Natural killer cell (primary cell): ENCODE data around the gene DUSP7. TPM values are rescaled to one million over a fixed set of nuclear protein-coding genes. Genes with fewer than 3 reads are reported as not detected.

Experiments
- ATAC-seq, 3 donors: fragments of 150-1000 bp in 2 of 3; fragments of 200-7000 bp in 1 of 3; cut with Tn5 transposase; 1 replicate in 1 of 3; 2 replicates in 2 of 3; pipeline ENCODE4 v1.10.0; 2021; ENCODE audit warnings: mild to moderate bottlenecking in 2 of 3, moderate library complexity in 2 of 3
- DNase-seq, 2 donors: peaks; one replicate each; pipeline versions ENCODE4 v3.0.0 to v3.0.0-alpha.2; 2013 to 2021; ENCODE audit warnings: mixed read lengths in 1 of 2
- H3K27ac ChIP-seq: one replicate; pipeline ENCODE4 v1.5.1; 2013; ENCODE audit warnings: mild to moderate bottlenecking, low read length
- H3K27me3 ChIP-seq: one replicate; pipeline ENCODE4 v1.6.1; 2013; ENCODE audit warnings: low read length; ENCODE audit not compliant: control insufficient read depth, insufficient read depth
- H3K36me3 ChIP-seq: one replicate; pipeline ENCODE4 v1.6.1; 2013; ENCODE audit warnings: low read length; ENCODE audit not compliant: control insufficient read depth, insufficient read depth
- H3K4me1 ChIP-seq: one replicate; pipeline ENCODE4 v1.6.1; 2013; ENCODE audit warnings: low read length; ENCODE audit not compliant: control insufficient read depth, insufficient read depth
- H3K4me3 ChIP-seq: one replicate; pipeline ENCODE4 v1.5.1; 2013; ENCODE audit warnings: low read length
- H3K9me3 ChIP-seq: one replicate; pipeline ENCODE4 v1.6.1; 2013; ENCODE audit warnings: low read length; ENCODE audit not compliant: control insufficient read depth, insufficient read depth
- H3K27ac Mint-ChIP-seq, 2 donors: one replicate each; pipeline ENCODE4 v1.8.0; 2022; ENCODE audit warnings: mild to moderate bottlenecking in 2 of 2, mixed read lengths in 2 of 2, moderate library complexity in 1 of 2
- H3K27me3 Mint-ChIP-seq, 2 donors: one replicate each; pipeline ENCODE4 v1.8.0; 2022; ENCODE audit warnings: low read depth in 2 of 2, mixed read lengths in 2 of 2
- H3K36me3 Mint-ChIP-seq: one replicate; pipeline ENCODE4 v1.8.0; 2022; ENCODE audit warnings: mixed read lengths
- H3K4me1 Mint-ChIP-seq, 2 donors: one replicate each; pipeline ENCODE4 v1.8.0; 2022; ENCODE audit warnings: mixed read lengths in 2 of 2
- H3K4me3 Mint-ChIP-seq: one replicate; pipeline ENCODE4 v1.8.0; 2022; ENCODE audit warnings: mild to moderate bottlenecking, moderate library complexity, mixed read lengths
- H3K9me3 Mint-ChIP-seq, 2 donors: one replicate each; pipeline ENCODE4 v1.8.0; 2022; ENCODE audit warnings: mixed read lengths in 2 of 2
- CTCF ChIP-seq: fragments of 200-600 bp; IDR thresholded peaks from one replicate; pipeline ENCODE4 v1.8.0; 2022; ENCODE audit warnings: antibody characterized with exemption
- WGBS: methylation state at CpG from one replicate; pipeline ENCODE4 v1.1.7; 2013; ENCODE audit warnings: missing lambda C conversion rate; ENCODE audit not compliant: insufficient coverage; 5-methylcytosine and 5-hydroxymethylcytosine counted together
- intact Hi-C: fragments of 100-400 bp; cut with micrococcal nuclease; formaldehyde crosslinking; loops from one replicate; pipeline ENCODE4 v1.14.2; 2022
- total RNA-seq, 4 donors: library from RNA; stranded (reverse); fragments of 120-200 nt in 1 of 4; gene quantifications; one replicate each; pipeline versions ENCODE4 v1.2.3 to v1.2.4, GENCODE V29; 2013 to 2022

The DUSP7 gene
- total RNA-seq, 3 donors from 2014 or later (not counting 1 experiment from before 2014, with no cell fraction given): 8.7 to 17.4 (median 11.6) TPM

- H3K4me1 Mint-ChIP-seq: no peaks in the 10 kb centered on the region
- no peaks in the 10 kb centered on the region for H3K27me3 ChIP-seq
- no peaks in the 10 kb centered on the region for H3K9me3 Mint-ChIP-seq
- no peak overlapping the region for H3K27ac ChIP-seq
- intact Hi-C loops: no loop called here
- H3K36me3 Mint-ChIP-seq: no peaks in the 10 kb centered on the region
- DNase-seq: no peak
- WGBS: 52% methylated on average over 3 of the region's 4 CpGs
- no peak for ATAC-seq
- TF ChIP-seq CTCF: no peak
- no peak overlapping the region for H3K4me3 Mint-ChIP-seq
- H3K36me3 ChIP-seq: no peaks in the 10 kb centered on the region
- H3K4me1 ChIP-seq: peaks cover 8% of the 10 kb centered on the region
- H3K27me3 Mint-ChIP-seq: no peaks in the 10 kb centered on the region
- no peak overlapping the region for H3K4me3 ChIP-seq
- H3K27ac Mint-ChIP-seq: no peak overlapping the region
- no peaks in the 10 kb centered on the region for H3K9me3 ChIP-seq
These were observed 49.1 kb downstream of the DUSP7 start for GRCh38 chr3:52007291-52007690.

- no peak overlapping the region for H3K27ac Mint-ChIP-seq
- Histone ChIP-seq H3K9me3 (no peaks in the 10 kb centered on the region), H3K4me3 (no peak overlapping the region), H3K27me3 (no peaks in the 10 kb centered on the region), H3K36me3 (no peaks in the 10 kb centered on the region), H3K4me1 (peaks cover 10% of the 10 kb centered on the region), H3K27ac (no peak overlapping the region)
- no peak for TF ChIP-seq CTCF
- peaks cover 0 to 3% of the 10 kb centered on the region in 2 donors for H3K4me1 Mint-ChIP-seq
- H3K9me3 Mint-ChIP-seq: no peaks in the 10 kb centered on the region
- H3K36me3 Mint-ChIP-seq: no peaks in the 10 kb centered on the region
- ATAC-seq: no peak
- H3K4me3 Mint-ChIP-seq: no peak overlapping the region
- no peaks in the 10 kb centered on the region for H3K27me3 Mint-ChIP-seq
- DNase-seq: no peak
- intact Hi-C loops: no loop called here
- 91% methylated on average over 5 of the region's 6 CpGs for WGBS
These were observed 49.6 kb downstream of the DUSP7 start for GRCh38 chr3:52006820-52007133.

GRCh38 chr3:52006017-52006819, 50.2 kb downstream of the DUSP7 start:
- Mint-ChIP-seq H3K27ac (no peak overlapping the region), H3K36me3 (no peaks in the 10 kb centered on the region), H3K27me3 (no peaks in the 10 kb centered on the region), H3K9me3 (no peaks in the 10 kb centered on the region), H3K4me3 (no peak overlapping the region), H3K4me1 (peaks cover 0 to 8% of the 10 kb centered on the region in 2 donors)
- ATAC-seq (no peak), DNase-seq (no peak)
- 67% methylated on average over 8 of the region's 8 CpGs for WGBS
- Histone ChIP-seq H3K36me3 (no peaks in the 10 kb centered on the region), H3K27me3 (no peaks in the 10 kb centered on the region), H3K4me3 (no peak overlapping the region), H3K4me1 (peaks cover 15% of the 10 kb centered on the region), H3K27ac (no peak overlapping the region), H3K9me3 (no peaks in the 10 kb centered on the region)
- no peak for TF ChIP-seq CTCF
- intact Hi-C loops: no loop called here

- no peak overlapping the region for H3K4me3 Mint-ChIP-seq
These were observed 50.8 kb downstream of the DUSP7 start for GRCh38 chr3:52005571-52005986.

More at GRCh38 chr3:52005571-52005986, 50.8 kb downstream of the DUSP7 start:
- no peaks in the 10 kb centered on the region for H3K27me3 ChIP-seq
- intact Hi-C loops: no loop called here
- H3K36me3 ChIP-seq: no peaks in the 10 kb centered on the region
- H3K27ac ChIP-seq: no peak overlapping the region
- Mint-ChIP-seq H3K27ac (no peak overlapping the region), H3K4me1 (peaks cover 0 to 8% of the 10 kb centered on the region in 2 donors), H3K9me3 (no peaks in the 10 kb centered on the region), H3K27me3 (no peaks in the 10 kb centered on the region), H3K36me3 (no peaks in the 10 kb centered on the region)
- H3K4me3 ChIP-seq: no peak overlapping the region
- no peaks in the 10 kb centered on the region for H3K9me3 ChIP-seq
- ATAC-seq (no peak), DNase-seq (peak in 1 of 2 donors; percentile 29)
- H3K4me1 ChIP-seq: peaks cover 17% of the 10 kb centered on the region
- WGBS: 47% methylated on average over 15 of the region's 15 CpGs
- TF ChIP-seq CTCF: no peak
